IPS DF 6.9 (cell line): ENCODE data around the gene SIRPA.
"Not testable (repeated sequence)": the region's sequence is repeated elsewhere in the genome, so short reads cannot be mapped to it uniquely, and the experiment has no call there.

Experiments
- DNase-seq: peaks from one replicate; pipeline ENCODE4 v3.0.0-alpha.2; 2013; ENCODE audit warnings: low read depth, low spot score
- H3K27ac ChIP-seq: one replicate; pipeline ENCODE4 v1.5.1; 2013; ENCODE audit warnings: low read length, control low read depth
- H3K27me3 ChIP-seq: 2 replicates; pipeline ENCODE4 v1.6.1; 2013; ENCODE audit warnings: mild to moderate bottlenecking, low read length; ENCODE audit not compliant: control insufficient read depth, insufficient read depth
- H3K36me3 ChIP-seq: 2 replicates; pipeline ENCODE4 v1.6.1; 2013; ENCODE audit warnings: low read length; ENCODE audit not compliant: control insufficient read depth, insufficient read depth
- H3K4me1 ChIP-seq: 2 replicates; pipeline ENCODE4 v1.6.1; 2013; ENCODE audit warnings: low read length; ENCODE audit not compliant: control insufficient read depth, insufficient read depth
- H3K4me3 ChIP-seq: 2 replicates; pipeline ENCODE4 v1.5.1; 2013; ENCODE audit warnings: mild to moderate bottlenecking, low read length
- H3K9me3 ChIP-seq: 2 replicates; pipeline ENCODE4 v1.6.1; 2013; ENCODE audit warnings: low read length, inconsistent platforms; ENCODE audit not compliant: control insufficient read depth, insufficient read depth
- WGBS: extraction: QIAGEN DNeasy Blood & Tissue Kit; methylation state at CpG from one replicate; pipeline ENCODE4 v1.1.7; 2013; ENCODE audit warnings: mixed read lengths, missing lambda C conversion rate; ENCODE audit not compliant: insufficient read length, insufficient coverage; 5-methylcytosine and 5-hydroxymethylcytosine counted together

SIRPA gene

DNA sequence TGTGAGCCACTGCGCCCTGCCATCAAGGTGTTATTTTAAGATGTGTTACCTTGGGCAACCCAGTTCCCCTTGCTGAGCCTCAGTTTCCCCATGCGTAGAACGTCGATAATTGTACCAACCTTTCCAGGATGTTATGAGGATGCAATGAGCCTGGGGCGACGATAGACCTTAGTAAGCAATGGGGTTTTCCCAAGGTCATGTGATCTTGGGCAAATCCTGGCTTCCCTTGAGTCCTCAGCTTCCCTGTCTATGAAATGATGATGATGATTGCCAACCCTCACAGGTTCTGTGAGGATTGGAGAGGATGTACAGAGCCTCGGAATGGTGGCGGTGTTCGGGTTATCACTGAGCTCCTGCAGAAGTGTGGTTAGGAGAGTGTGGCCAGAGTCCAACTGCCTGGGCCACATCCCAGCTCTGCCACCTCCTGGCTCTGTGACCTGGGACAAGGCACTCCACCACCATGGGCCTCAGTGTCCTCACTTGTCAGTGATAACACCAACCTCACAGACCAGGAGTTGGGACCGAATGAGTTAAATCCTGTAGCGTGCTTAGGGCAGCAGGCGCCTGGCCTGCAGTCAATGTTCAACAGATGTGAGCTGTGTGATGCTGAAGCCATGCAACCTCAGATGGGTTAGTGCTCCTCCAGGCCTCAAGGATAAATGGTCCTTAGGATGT lies 23.4 kb downstream of the SIRPA start:
- no peak for DNase-seq
- H3K27ac ChIP-seq: no peak overlapping the region
- no peaks in the 10 kb centered on the region for H3K36me3 ChIP-seq
- H3K4me3 ChIP-seq: no peak overlapping the region
- no peaks in the 10 kb centered on the region for H3K27me3 ChIP-seq
- no peaks in the 10 kb centered on the region for H3K4me1 ChIP-seq
- no peaks in the 10 kb centered on the region for H3K9me3 ChIP-seq
- no CpG with 5 or more reads among the region's 12 CpGs for WGBS

DNA sequence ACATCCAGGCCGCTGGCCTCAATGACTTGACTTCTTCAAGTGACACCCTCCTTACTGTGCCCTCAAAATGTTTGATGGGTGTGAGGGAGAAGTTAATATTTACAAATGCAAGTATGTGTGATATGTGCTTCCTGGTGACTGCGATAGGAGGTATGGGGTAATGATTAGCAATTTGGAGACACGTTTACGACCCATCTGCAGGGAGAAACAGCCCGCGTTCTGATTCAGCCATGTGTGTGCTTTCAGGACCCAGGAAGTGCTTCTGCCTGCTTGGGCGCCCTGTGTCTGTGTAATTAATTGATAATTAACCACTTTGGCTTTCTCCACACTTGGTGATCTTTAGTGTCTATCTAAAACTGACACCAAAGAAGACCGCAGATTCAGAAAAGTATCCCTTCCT lies 25.0 kb downstream of the SIRPA start:
- H3K4me3 ChIP-seq: no peak overlapping the region
- H3K36me3 ChIP-seq: no peaks in the 10 kb centered on the region
- DNase-seq: no peak
- H3K27me3 ChIP-seq: no peaks in the 10 kb centered on the region
- H3K9me3 ChIP-seq: no peaks in the 10 kb centered on the region
- WGBS: 100% methylated on average over 1 of the region's 8 CpGs
- no peak overlapping the region for H3K27ac ChIP-seq
- H3K4me1 ChIP-seq: no peaks in the 10 kb centered on the region

DNA sequence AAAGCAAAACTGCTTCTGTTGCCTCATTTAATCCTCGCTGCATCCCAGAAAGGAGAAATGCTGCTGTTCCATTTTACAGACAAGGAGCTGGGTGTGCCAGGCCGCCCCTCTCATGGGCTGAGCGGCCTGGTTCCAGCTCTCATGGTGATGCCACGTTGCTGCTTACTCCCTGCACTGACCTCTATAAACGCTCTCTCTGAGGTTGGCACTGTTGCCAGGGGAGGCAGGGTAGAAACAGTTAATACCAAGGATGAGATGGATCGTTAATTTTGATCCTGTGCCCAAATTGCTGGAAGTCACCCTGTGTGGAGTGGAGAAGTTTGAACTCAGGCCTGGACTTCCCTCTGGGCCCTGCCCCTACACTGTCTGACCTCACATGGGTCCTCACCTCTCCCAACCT lies 25.6 kb downstream of the SIRPA start:
- Histone ChIP-seq H3K27me3 (no peaks in the 10 kb centered on the region), H3K27ac (no peak overlapping the region), H3K4me1 (no peaks in the 10 kb centered on the region), H3K9me3 (no peaks in the 10 kb centered on the region), H3K36me3 (no peaks in the 10 kb centered on the region), H3K4me3 (no peak overlapping the region)
- DNase-seq: no peak
- WGBS: no CpG with 5 or more reads among the region's 6 CpGs

DNA sequence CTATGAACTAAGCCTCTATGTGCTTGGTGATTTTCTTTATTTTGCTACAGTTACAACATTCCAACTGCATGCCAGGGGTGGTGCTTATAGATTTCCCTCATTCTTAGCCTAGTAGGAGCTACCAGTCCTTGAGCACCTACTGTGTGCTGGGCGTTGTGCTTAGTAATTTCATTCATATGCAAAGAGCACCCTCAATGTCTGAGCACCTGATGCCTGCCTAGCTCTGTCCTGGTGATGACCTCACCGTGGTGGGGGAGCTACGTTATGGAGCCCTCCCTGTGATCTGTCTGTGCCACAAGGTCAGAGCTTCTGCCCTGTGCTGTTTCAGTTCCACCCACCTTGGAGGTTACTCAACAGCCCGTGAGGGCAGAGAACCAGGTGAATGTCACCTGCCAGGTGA lies 26.8 kb downstream of the SIRPA start:
- not testable (repeated sequence) for DNase-seq, H3K27me3 ChIP-seq, H3K27ac ChIP-seq, H3K4me1 ChIP-seq, H3K36me3 ChIP-seq, H3K9me3 ChIP-seq, H3K4me3 ChIP-seq
- no CpG with 5 or more reads among the region's 4 CpGs for WGBS

DNA sequence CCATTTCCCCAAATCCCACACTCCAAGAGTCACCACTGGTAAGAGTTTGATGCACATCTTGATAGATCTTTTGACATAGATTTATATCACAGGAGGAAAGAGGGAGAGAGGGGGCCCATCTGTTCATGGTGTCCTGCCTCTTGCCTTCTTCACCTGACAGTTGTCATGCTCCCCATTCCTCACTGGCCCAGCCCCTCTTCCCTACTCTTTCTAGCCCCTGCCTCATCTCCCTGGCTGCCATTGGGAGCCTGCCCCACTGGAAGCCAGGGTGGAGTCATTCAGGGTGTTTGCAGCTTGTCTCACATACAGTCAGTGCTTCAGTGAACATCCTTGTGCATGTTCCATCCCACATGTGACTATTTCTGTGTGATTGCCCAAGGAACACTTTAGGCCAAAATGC lies 27.6 kb downstream of the SIRPA start:
- Histone ChIP-seq H3K4me1 (no peaks in the 10 kb centered on the region), H3K27ac (no peak overlapping the region), H3K4me3 (no peak overlapping the region), H3K9me3 (no peaks in the 10 kb centered on the region), H3K36me3 (no peaks in the 10 kb centered on the region), H3K27me3 (no peaks in the 10 kb centered on the region)
- no peak for DNase-seq

DNA sequence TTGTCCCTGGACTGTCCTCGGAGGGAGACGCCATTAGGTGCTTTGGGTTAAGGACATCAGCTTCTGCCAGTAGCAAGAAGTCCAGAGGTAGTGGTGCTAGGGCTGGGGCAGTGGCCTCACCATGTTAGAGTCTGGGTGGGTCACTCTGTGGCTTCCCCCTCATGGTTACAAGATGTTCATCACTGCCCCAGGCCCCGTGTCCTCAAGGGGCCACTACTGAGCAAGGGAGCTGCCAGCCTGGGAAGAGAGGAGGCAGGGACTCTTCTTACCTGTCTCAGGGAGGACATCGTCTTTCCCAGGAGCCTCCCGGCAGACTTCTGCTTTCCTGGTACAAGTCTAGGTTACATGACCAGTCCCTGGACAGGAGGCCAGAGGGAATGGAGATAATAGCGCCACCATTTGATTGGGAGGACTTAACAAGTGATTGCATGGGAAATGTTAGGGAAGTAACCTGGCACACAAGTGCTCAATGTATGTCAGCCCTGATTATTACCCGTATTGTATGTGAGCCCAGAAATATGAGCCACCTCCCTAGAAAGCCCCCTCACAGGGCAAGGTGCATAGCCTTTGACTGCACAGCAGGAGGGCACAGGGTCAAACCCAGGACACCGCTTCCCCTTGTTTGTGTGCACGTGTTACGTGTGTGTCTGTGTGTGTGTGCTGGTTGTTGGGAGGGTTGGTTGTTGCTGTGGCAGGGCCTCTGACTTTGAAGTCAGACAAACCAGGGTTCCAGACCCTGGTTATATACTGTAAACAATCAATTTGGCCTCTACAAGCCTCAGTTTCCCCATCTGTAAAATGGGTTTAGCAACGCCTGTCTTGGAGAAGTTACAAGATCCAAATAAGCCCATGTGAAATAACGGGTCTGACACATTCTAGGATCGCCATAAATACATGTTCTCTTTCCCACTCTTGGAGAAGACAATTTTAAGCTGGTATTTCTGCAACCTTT lies 30.0 kb downstream of the SIRPA start:
- Histone ChIP-seq H3K36me3 (no peaks in the 10 kb centered on the region), H3K9me3 (no peaks in the 10 kb centered on the region), H3K27me3 (no peaks in the 10 kb centered on the region), H3K4me1 (no peaks in the 10 kb centered on the region), H3K27ac (no peak overlapping the region), H3K4me3 (no peak overlapping the region)
- no CpG with 5 or more reads among the region's 13 CpGs for WGBS
- no peak for DNase-seq

DNA sequence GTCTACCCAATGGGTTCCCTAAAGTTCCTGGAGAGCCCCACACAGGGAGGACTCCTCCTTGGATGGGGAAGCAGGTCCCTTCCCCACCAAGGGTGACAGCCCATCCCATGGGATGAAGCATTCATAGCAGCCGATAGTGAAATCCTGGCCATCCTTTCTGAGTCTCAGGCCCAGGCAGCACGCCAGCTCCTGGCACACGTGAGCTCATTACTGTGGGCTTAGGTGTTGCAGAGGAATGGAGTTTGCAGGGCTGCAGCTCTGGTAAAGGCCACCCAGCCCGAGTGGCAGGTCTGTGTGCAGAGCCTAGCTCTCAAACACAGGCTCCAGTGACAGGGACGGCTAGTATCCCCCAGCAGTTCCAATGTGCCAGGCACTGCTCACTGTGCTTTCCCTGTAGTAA lies 31.0 kb downstream of the SIRPA start:
- DNase-seq: no peak
- no CpG with 5 or more reads among the region's 5 CpGs for WGBS
- Histone ChIP-seq H3K4me3 (no peak overlapping the region), H3K9me3 (no peaks in the 10 kb centered on the region), H3K36me3 (no peaks in the 10 kb centered on the region), H3K27ac (no peak overlapping the region), H3K27me3 (no peaks in the 10 kb centered on the region), H3K4me1 (no peaks in the 10 kb centered on the region)

DNA sequence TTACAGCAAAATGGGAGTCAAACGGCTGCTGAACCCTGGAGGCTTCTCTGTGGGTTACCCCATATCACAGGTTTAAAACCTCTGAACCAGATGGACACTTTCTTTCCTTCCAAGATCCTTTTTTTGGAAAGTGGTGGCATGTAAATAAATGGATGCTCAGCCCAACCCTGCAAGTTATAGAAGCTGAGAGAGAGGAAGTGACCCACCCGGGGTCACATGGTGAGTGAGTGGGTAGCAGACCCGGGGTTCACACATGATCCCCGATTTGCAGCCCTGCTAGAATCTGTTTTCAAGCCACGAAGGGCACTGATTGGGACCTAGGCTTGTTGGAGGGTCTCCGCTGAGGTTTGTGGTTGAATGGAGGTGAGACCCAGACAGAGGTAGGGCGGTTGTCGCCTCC lies 32.0 kb downstream of the SIRPA start:
- Histone ChIP-seq H3K27ac (no peak overlapping the region), H3K27me3 (no peaks in the 10 kb centered on the region), H3K36me3 (no peaks in the 10 kb centered on the region), H3K4me1 (no peaks in the 10 kb centered on the region), H3K9me3 (no peaks in the 10 kb centered on the region), H3K4me3 (no peak overlapping the region)
- no CpG with 5 or more reads among the region's 8 CpGs for WGBS
- no peak for DNase-seq

DNA sequence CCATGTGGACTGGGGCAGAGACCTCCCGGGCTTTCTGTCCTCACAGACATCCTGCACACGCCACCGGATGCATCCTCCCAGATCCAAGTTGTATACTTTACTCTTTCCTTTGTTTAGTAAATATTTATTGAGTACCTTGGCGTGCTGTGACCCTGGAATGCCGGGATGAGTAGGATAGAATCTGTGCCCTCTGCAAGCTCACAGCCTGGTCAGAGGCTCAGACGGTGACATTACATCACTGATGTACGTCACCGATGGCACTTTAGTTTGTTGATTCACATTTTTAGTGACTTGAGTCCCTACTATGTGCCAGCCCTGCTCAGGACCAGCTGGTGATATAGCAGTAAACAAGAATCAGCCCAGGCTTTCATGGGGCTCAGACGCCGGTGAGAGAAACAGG lies 32.9 kb downstream of the SIRPA start:
- Histone ChIP-seq H3K4me3 (no peak overlapping the region), H3K9me3 (no peaks in the 10 kb centered on the region), H3K27me3 (no peaks in the 10 kb centered on the region), H3K4me1 (no peaks in the 10 kb centered on the region), H3K36me3 (no peaks in the 10 kb centered on the region), H3K27ac (no peak overlapping the region)
- no peak for DNase-seq
- no CpG with 5 or more reads among the region's 10 CpGs for WGBS

DNA sequence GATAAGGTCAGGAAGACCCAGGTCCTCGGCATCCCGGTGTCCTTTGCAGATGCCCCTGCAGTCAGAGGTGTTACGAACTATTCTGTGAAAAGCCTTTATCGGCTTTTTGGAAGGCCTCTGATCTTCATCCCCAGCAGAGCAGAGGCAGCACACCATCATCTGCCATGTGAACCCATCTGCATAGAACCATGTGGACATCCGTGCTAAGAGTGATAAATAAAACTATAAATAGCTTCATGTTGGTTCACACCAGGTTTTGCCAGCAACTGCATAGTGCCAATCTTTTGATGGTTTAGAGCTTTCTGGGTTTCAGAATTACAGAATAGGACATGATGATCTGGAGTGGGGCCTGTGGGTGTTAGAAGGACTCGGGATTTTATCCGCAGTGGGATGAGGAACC lies 33.6 kb downstream of the SIRPA start:
- H3K27me3 ChIP-seq: no peaks in the 10 kb centered on the region
- H3K4me1 ChIP-seq: no peaks in the 10 kb centered on the region
- H3K9me3 ChIP-seq: no peaks in the 10 kb centered on the region
- H3K4me3 ChIP-seq: no peak overlapping the region
- no peak overlapping the region for H3K27ac ChIP-seq
- DNase-seq: no peak
- H3K36me3 ChIP-seq: no peaks in the 10 kb centered on the region
- no CpG with 5 or more reads among the region's 7 CpGs for WGBS

DNA sequence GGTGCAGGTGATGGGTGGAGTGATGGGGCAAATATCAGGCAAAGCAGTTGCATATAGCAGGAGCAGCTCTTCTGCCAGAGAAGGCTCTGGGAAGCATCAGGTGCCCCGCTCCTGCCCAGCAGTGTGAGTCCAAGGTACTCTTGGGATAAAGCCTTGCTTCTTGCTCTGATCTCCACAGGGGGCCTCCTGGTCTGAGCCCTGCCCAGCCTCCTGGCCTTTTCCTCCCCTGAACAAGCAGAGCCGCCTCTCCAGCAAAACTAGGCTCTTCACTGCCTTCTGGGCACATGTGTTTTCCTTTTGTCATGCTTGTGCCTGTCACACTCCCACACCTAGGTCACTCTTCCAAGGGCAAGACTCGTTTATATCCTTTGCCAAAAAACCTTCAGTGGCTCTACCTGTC lies 34.3 kb downstream of the SIRPA start:
- Histone ChIP-seq H3K9me3 (no peaks in the 10 kb centered on the region), H3K27me3 (no peaks in the 10 kb centered on the region), H3K4me3 (no peak overlapping the region), H3K27ac (no peak overlapping the region), H3K4me1 (no peaks in the 10 kb centered on the region), H3K36me3 (no peaks in the 10 kb centered on the region)
- DNase-seq: no peak
- no CpG with 5 or more reads among the region's 3 CpGs for WGBS
